Islet precursor cell (in vitro differentiated cells): Measurements from ENCODE around the gene STAG3.
"Not testable (repeated sequence)": the region's sequence is repeated elsewhere in the genome, so short reads cannot be mapped to it uniquely, and the experiment has no call there.

Experiments used
- DNase-seq: peaks from one replicate; pipeline ENCODE4 v3.0.0-alpha.2; 2018

STAG3 gene

DNA sequence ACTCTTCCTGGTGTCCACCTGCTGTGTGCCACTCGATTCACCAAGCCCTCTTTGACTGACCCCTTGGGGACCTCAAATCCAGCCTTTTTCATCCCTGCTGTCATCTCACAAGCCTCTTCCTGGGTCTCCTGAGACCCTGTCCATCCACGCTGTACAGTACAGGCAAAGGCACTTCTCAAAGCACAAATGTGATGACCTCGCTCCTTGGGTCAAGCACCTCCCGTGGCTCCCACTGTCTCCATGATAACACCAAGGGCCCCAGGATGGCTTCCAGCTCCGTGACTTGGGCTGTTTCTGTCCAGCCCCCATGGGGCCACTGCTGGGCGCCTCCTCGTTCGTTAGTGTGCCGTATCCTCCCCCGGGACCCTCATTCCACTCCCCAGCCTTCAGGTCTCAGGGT, 70.8 kb downstream of the STAG3 start:
- DNase-seq, result no peak

DNA sequence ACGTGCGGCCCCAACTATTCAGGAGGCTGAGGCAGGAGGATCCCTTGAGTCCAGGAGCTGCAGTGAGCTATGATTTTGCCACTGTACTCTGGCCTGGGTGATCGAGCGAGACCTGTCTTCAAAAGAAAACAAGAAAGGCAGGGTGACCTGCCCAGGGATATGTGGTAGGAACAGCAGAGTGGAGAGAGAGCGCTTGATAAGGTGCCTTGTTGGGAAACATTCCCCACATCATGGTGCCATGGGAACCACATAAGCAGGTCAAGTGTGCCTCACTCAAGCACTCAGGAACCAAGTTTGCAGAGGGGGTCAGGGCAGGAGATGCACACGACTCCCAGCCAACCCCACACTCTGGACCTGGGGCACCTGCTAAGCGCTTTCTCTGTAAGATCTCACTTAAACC, 79.3 kb downstream of the STAG3 start:
- DNase-seq, result no peak

DNA sequence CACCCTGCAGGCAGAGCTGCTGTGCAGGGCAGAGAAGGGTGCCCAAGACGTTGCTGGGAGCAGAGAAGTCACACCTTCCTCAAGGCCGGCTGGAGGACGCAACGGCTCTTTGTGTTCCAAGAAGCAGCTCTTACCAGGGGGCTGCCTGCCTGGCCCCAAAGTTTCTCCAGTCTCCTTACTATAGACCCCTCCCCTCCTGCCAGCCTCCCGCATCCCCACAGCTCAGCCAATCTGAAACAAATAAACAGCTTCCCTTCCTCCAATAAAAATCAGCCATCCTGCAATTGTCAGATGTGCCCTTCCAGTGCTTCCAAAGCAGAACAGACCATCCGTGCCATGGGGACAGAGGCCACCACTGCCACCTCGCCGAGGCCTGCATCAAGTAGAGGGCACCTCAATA, 82.3 kb downstream of the STAG3 start:
- not testable (repeated sequence) for DNase-seq

DNA sequence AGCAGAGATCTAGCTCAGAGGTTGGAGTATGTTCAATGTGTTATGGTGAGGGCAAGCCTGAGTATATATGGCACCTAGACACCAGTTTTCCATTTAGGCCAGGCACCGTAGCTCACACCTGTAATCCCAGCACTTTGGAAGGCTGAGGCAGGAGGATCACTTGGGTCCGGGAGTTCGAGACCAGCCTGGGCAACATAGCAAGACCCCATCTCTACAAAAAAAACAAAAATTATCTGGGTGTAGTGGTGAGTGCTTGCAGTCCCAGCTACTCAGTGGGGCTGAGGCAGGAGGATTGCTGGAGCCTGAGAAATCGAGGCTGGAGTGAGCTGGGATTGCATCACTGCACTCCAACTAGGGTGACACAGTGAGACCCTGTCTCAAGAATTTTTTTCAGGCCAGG, 85.2 kb downstream of the STAG3 start:
- DNase-seq, result not testable (repeated sequence)
